Measurements from ENCODE around the gene VPS4B.

GRCh38 chr18:63447066-63447465 lies 24.8 kb upstream of the VPS4B start:
- TF ChIP-seq CTCF (conservative IDR thresholded peaks at IDR 0.05 in 1 of 2, IDR thresholded peaks at IDR 0.05 in 1 of 2; ENCODE audit: extremely low read depth in 1 of 2, insufficient read depth in 1 of 2, low read depth in 1 of 2, low read length in 2 of 2) (no peak), EZH2 (IDR thresholded peaks at IDR 0.05; ENCODE audit: borderline replicate concordance, low read length) (no peak)
